ENCODE measurements around the gene EWSR1. TPM values are rescaled to one million over a fixed set of nuclear protein-coding genes. Genes with fewer than 3 reads are reported as not detected.

The EWSR1 gene
- total and polyA plus RNA-seq, 2 donors, result 175 to 236 TPM

- no peak overlapping the region for H3K27ac ChIP-seq (ENCODE audit: low read depth in 1 of 2, low read length in 1 of 2)
- no peak overlapping the region for H3K4me3 ChIP-seq (ENCODE audit: low read length in 2 of 2)
- WGBS, result over 99% methylated on average over 5 of the region's 5 CpGs
- no peaks in the 10 kb centered on the region for H3K9me3 ChIP-seq (ENCODE audit: control insufficient read depth in 2 of 2, insufficient read depth in 1 of 2, low read length in 1 of 2)
- no peak for DNase-seq (ENCODE audit: low read depth in 6 of 9, low spot score in 9 of 9)
- H3K36me3 ChIP-seq (ENCODE audit: control insufficient read depth in 2 of 2, insufficient read depth in 2 of 2, low read length in 1 of 2), result peaks cover 45 to 59% of the 10 kb centered on the region in 2 donors
- H3K4me1 ChIP-seq (ENCODE audit: control insufficient read depth in 2 of 2, insufficient read depth in 2 of 2, low read length in 2 of 2), result no peaks in the 10 kb centered on the region
- H3K27me3 ChIP-seq (ENCODE audit: control insufficient read depth in 2 of 2, insufficient read depth in 1 of 2, low read length in 1 of 2), result no peaks in the 10 kb centered on the region
Measured at GRCh38 chr22:29328055-29328454, 60.0 kb downstream of the EWSR1 start.

- Histone ChIP-seq H3K4me1 (ENCODE audit: control insufficient read depth in 2 of 2, insufficient read depth in 2 of 2, low read length in 2 of 2) (no peaks in the 10 kb centered on the region), H3K36me3 (ENCODE audit: control insufficient read depth in 2 of 2, insufficient read depth in 2 of 2, low read length in 1 of 2) (peaks cover 51 to 62% of the 10 kb centered on the region in 2 donors), H3K4me3 (ENCODE audit: low read length in 2 of 2) (no peak overlapping the region), H3K27ac (ENCODE audit: low read depth in 1 of 2, low read length in 1 of 2) (no peak overlapping the region), H3K9me3 (ENCODE audit: control insufficient read depth in 2 of 2, insufficient read depth in 1 of 2, low read length in 1 of 2) (no peaks in the 10 kb centered on the region), H3K27me3 (ENCODE audit: control insufficient read depth in 2 of 2, insufficient read depth in 1 of 2, low read length in 1 of 2) (no peaks in the 10 kb centered on the region)
- DNase-seq (ENCODE audit: low read depth in 6 of 9, low spot score in 9 of 9), result no peak
- WGBS, result 97% methylated on average over 34 of the region's 34 CpGs
Measured at GRCh38 chr22:29328566-29329500, 60.8 kb downstream of the EWSR1 start.

- 97% methylated on average over 11 of the region's 11 CpGs for WGBS
- no peak for DNase-seq (ENCODE audit: low read depth in 6 of 9, low spot score in 9 of 9)
- no peaks in the 10 kb centered on the region for H3K27me3 ChIP-seq (ENCODE audit: control insufficient read depth in 2 of 2, insufficient read depth in 1 of 2, low read length in 1 of 2)
- no peaks in the 10 kb centered on the region for H3K4me1 ChIP-seq (ENCODE audit: control insufficient read depth in 2 of 2, insufficient read depth in 2 of 2, low read length in 2 of 2)
- H3K9me3 ChIP-seq (ENCODE audit: control insufficient read depth in 2 of 2, insufficient read depth in 1 of 2, low read length in 1 of 2), result no peaks in the 10 kb centered on the region
- peaks cover 52 to 69% of the 10 kb centered on the region in 2 donors for H3K36me3 ChIP-seq (ENCODE audit: control insufficient read depth in 2 of 2, insufficient read depth in 2 of 2, low read length in 1 of 2)
- no peak overlapping the region for H3K4me3 ChIP-seq (ENCODE audit: low read length in 2 of 2)
- H3K27ac ChIP-seq (ENCODE audit: low read depth in 1 of 2, low read length in 1 of 2), result no peak overlapping the region
Measured at GRCh38 chr22:29329581-29329980, 61.5 kb downstream of the EWSR1 start.

GRCh38 chr22:29330291-29330690, 62.2 kb downstream of the EWSR1 start:
- WGBS, result 97% methylated on average over 19 of the region's 19 CpGs
- H3K27ac ChIP-seq (ENCODE audit: low read depth in 1 of 2, low read length in 1 of 2), result no peak overlapping the region
- no peaks in the 10 kb centered on the region for H3K9me3 ChIP-seq (ENCODE audit: control insufficient read depth in 2 of 2, insufficient read depth in 1 of 2, low read length in 1 of 2)
- no peaks in the 10 kb centered on the region for H3K27me3 ChIP-seq (ENCODE audit: control insufficient read depth in 2 of 2, insufficient read depth in 1 of 2, low read length in 1 of 2)
- no peak overlapping the region for H3K4me3 ChIP-seq (ENCODE audit: low read length in 2 of 2)
- H3K4me1 ChIP-seq (ENCODE audit: control insufficient read depth in 2 of 2, insufficient read depth in 2 of 2, low read length in 2 of 2), result no peaks in the 10 kb centered on the region
- H3K36me3 ChIP-seq (ENCODE audit: control insufficient read depth in 2 of 2, insufficient read depth in 2 of 2, low read length in 1 of 2), result peaks cover 57 to 76% of the 10 kb centered on the region in 2 donors
- no peak for DNase-seq (ENCODE audit: low read depth in 6 of 9, low spot score in 9 of 9)

GRCh38 chr22:29330753-29331152, 62.7 kb downstream of the EWSR1 start:
- H3K4me1 ChIP-seq (ENCODE audit: control insufficient read depth in 2 of 2, insufficient read depth in 2 of 2, low read length in 2 of 2), result no peaks in the 10 kb centered on the region
- WGBS, result 93% methylated on average over 9 of the region's 9 CpGs
- no peaks in the 10 kb centered on the region for H3K9me3 ChIP-seq (ENCODE audit: control insufficient read depth in 2 of 2, insufficient read depth in 1 of 2, low read length in 1 of 2)
- no peak overlapping the region for H3K4me3 ChIP-seq (ENCODE audit: low read length in 2 of 2)
- no peaks in the 10 kb centered on the region for H3K27me3 ChIP-seq (ENCODE audit: control insufficient read depth in 2 of 2, insufficient read depth in 1 of 2, low read length in 1 of 2)
- H3K27ac ChIP-seq (ENCODE audit: low read depth in 1 of 2, low read length in 1 of 2), result no peak overlapping the region
- DNase-seq (ENCODE audit: low read depth in 6 of 9, low spot score in 9 of 9), result no peak
- peaks cover 60 to 81% of the 10 kb centered on the region in 2 donors for H3K36me3 ChIP-seq (ENCODE audit: control insufficient read depth in 2 of 2, insufficient read depth in 2 of 2, low read length in 1 of 2)

GRCh38 chr22:29331213-29331612, 63.1 kb downstream of the EWSR1 start:
- Histone ChIP-seq H3K4me3 (ENCODE audit: low read length in 2 of 2) (no peak overlapping the region), H3K4me1 (ENCODE audit: control insufficient read depth in 2 of 2, insufficient read depth in 2 of 2, low read length in 2 of 2) (no peaks in the 10 kb centered on the region), H3K36me3 (ENCODE audit: control insufficient read depth in 2 of 2, insufficient read depth in 2 of 2, low read length in 1 of 2) (peaks cover 63 to 84% of the 10 kb centered on the region in 2 donors), H3K27ac (ENCODE audit: low read depth in 1 of 2, low read length in 1 of 2) (no peak overlapping the region), H3K27me3 (ENCODE audit: control insufficient read depth in 2 of 2, insufficient read depth in 1 of 2, low read length in 1 of 2) (no peaks in the 10 kb centered on the region), H3K9me3 (ENCODE audit: control insufficient read depth in 2 of 2, insufficient read depth in 1 of 2, low read length in 1 of 2) (no peaks in the 10 kb centered on the region)
- no peak for DNase-seq (ENCODE audit: low read depth in 6 of 9, low spot score in 9 of 9)
- 97% methylated on average over 8 of the region's 8 CpGs for WGBS

- Histone ChIP-seq H3K9me3 (ENCODE audit: control insufficient read depth in 2 of 2, insufficient read depth in 1 of 2, low read length in 1 of 2) (no peaks in the 10 kb centered on the region), H3K4me3 (ENCODE audit: low read length in 2 of 2) (no peak overlapping the region), H3K27ac (ENCODE audit: low read depth in 1 of 2, low read length in 1 of 2) (no peak overlapping the region), H3K36me3 (ENCODE audit: control insufficient read depth in 2 of 2, insufficient read depth in 2 of 2, low read length in 1 of 2) (peaks cover 67 to 83% of the 10 kb centered on the region in 2 donors), H3K4me1 (ENCODE audit: control insufficient read depth in 2 of 2, insufficient read depth in 2 of 2, low read length in 2 of 2) (no peaks in the 10 kb centered on the region), H3K27me3 (ENCODE audit: control insufficient read depth in 2 of 2, insufficient read depth in 1 of 2, low read length in 1 of 2) (no peaks in the 10 kb centered on the region)
- no peak for DNase-seq (ENCODE audit: low read depth in 6 of 9, low spot score in 9 of 9)
- WGBS, result 94% methylated on average over 14 of the region's 14 CpGs
Measured at GRCh38 chr22:29331658-29332300, 63.7 kb downstream of the EWSR1 start.

- Histone ChIP-seq H3K4me3 (ENCODE audit: low read length in 2 of 2) (no peak overlapping the region), H3K4me1 (ENCODE audit: control insufficient read depth in 2 of 2, insufficient read depth in 2 of 2, low read length in 2 of 2) (no peaks in the 10 kb centered on the region), H3K36me3 (ENCODE audit: control insufficient read depth in 2 of 2, insufficient read depth in 2 of 2, low read length in 1 of 2) (peaks cover 73 to 87% of the 10 kb centered on the region in 2 donors), H3K9me3 (ENCODE audit: control insufficient read depth in 2 of 2, insufficient read depth in 1 of 2, low read length in 1 of 2) (no peaks in the 10 kb centered on the region), H3K27me3 (ENCODE audit: control insufficient read depth in 2 of 2, insufficient read depth in 1 of 2, low read length in 1 of 2) (no peaks in the 10 kb centered on the region), H3K27ac (ENCODE audit: low read depth in 1 of 2, low read length in 1 of 2) (no peak overlapping the region)
- DNase-seq (ENCODE audit: low read depth in 6 of 9, low spot score in 9 of 9), result no peak
- WGBS, result 98% methylated on average over 8 of the region's 8 CpGs
Measured at GRCh38 chr22:29332886-29333496, 64.9 kb downstream of the EWSR1 start.

- Histone ChIP-seq H3K36me3 (ENCODE audit: control insufficient read depth in 2 of 2, insufficient read depth in 2 of 2, low read length in 1 of 2) (peaks cover 72 to 87% of the 10 kb centered on the region in 2 donors), H3K27me3 (ENCODE audit: control insufficient read depth in 2 of 2, insufficient read depth in 1 of 2, low read length in 1 of 2) (no peaks in the 10 kb centered on the region), H3K4me1 (ENCODE audit: control insufficient read depth in 2 of 2, insufficient read depth in 2 of 2, low read length in 2 of 2) (no peaks in the 10 kb centered on the region), H3K27ac (ENCODE audit: low read depth in 1 of 2, low read length in 1 of 2) (no peak overlapping the region), H3K4me3 (ENCODE audit: low read length in 2 of 2) (no peak overlapping the region), H3K9me3 (ENCODE audit: control insufficient read depth in 2 of 2, insufficient read depth in 1 of 2, low read length in 1 of 2) (no peaks in the 10 kb centered on the region)
- 98% methylated on average over 7 of the region's 7 CpGs for WGBS
- DNase-seq (ENCODE audit: low read depth in 6 of 9, low spot score in 9 of 9), result no peak
Measured at GRCh38 chr22:29334148-29334547, 66.1 kb downstream of the EWSR1 start.

All from thymus (tissue), 11 donors.